IPS-20b (cell line): Measurements from ENCODE around the gene MVK.

Experiments used
- H3K27ac ChIP-seq: one replicate; pipeline ENCODE4 v1.5.1; 2013; ENCODE audit warnings: low read length
- H3K27me3 ChIP-seq: 2 replicates; pipeline ENCODE4 v1.6.1; 2013; ENCODE audit warnings: mild to moderate bottlenecking, low read length, inconsistent platforms; ENCODE audit not compliant: insufficient read depth
- H3K36me3 ChIP-seq: 2 replicates; pipeline ENCODE4 v1.6.1; 2013; ENCODE audit warnings: low read depth, mild to moderate bottlenecking, inconsistent platforms, low read length, moderate library complexity; ENCODE audit not compliant: insufficient read depth
- H3K4me1 ChIP-seq: 2 replicates; pipeline ENCODE4 v1.6.1; 2013; ENCODE audit warnings: mild to moderate bottlenecking, control low read depth, inconsistent platforms, low read length, moderate library complexity; ENCODE audit not compliant: insufficient read depth
- H3K4me3 ChIP-seq: 2 replicates; pipeline ENCODE4 v1.5.1; 2013; ENCODE audit warnings: mild to moderate bottlenecking, low read length, inconsistent platforms
- H3K9ac ChIP-seq: 2 replicates; pipeline ENCODE4 v1.6.1; 2013; ENCODE audit warnings: low read depth, mild to moderate bottlenecking, inconsistent platforms, low read length, moderate library complexity
- H3K9me3 ChIP-seq: 2 replicates; pipeline ENCODE4 v1.6.1; 2013; ENCODE audit warnings: mild to moderate bottlenecking, low read depth, low read length, inconsistent platforms; ENCODE audit not compliant: insufficient read depth

Gene MVK

DNA sequence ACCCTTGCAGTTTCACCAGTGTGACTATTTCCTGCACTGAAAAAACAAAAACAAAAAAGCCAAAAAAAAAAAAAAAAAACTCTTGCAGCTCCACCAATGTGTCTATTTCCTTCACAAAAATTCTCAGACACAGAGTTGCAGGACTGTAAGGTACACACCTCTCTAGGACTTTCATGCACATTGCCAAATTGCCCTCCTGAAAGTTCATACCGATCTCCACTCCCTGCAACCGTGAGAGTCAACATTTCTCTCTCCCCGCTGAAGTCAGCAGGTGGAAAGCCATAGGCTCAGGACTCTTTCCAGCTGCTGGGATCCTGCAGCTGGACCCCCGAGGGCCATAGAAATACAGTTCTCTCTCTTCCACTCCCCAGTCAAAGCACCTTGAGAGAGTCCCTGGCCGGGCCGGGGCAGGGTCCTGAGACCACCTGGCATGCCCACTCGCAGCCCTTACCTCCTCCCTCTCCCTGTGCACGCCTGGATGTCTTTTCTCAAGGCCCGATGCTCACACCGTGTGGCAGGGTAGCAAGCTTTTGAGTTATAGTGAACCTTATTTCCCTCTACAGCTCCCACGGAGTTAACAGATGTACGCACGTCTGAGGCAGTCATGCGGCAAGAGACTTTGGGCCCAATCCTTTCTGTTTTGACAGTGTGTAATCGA, 23.9 kb upstream of the MVK start:
- no peak overlapping the region for H3K4me3 ChIP-seq
- H3K4me1 ChIP-seq = no peaks in the 10 kb centered on the region
- H3K9ac ChIP-seq = no peak overlapping the region
- no peaks in the 10 kb centered on the region for H3K9me3 ChIP-seq
- no peaks in the 10 kb centered on the region for H3K36me3 ChIP-seq
- H3K27ac ChIP-seq = no peak overlapping the region
- H3K27me3 ChIP-seq = no peaks in the 10 kb centered on the region

DNA sequence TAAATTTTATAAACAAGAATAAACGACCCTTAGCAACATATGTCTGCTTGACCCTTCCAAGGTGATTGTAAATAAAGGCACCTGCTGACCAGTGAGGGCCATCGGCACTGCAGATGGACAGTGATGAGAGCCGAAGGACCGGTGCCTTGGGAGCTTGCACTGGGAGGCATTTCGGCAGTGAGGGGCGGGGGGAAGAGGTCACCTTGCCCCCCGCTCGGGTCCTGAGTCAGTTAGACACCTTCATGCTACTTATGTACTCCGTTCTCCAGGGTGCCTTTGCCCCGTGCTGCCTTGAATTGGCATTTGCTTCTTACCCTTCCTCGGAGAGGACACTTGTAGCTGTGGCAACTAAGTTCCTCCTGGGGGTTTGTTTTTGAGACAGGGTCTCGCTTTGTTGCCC, 23.3 kb upstream of the MVK start:
- H3K4me1 ChIP-seq = no peaks in the 10 kb centered on the region
- no peaks in the 10 kb centered on the region for H3K9me3 ChIP-seq
- H3K27me3 ChIP-seq = no peaks in the 10 kb centered on the region
- H3K9ac ChIP-seq = no peak overlapping the region
- no peak overlapping the region for H3K27ac ChIP-seq
- no peaks in the 10 kb centered on the region for H3K36me3 ChIP-seq
- no peak overlapping the region for H3K4me3 ChIP-seq

DNA sequence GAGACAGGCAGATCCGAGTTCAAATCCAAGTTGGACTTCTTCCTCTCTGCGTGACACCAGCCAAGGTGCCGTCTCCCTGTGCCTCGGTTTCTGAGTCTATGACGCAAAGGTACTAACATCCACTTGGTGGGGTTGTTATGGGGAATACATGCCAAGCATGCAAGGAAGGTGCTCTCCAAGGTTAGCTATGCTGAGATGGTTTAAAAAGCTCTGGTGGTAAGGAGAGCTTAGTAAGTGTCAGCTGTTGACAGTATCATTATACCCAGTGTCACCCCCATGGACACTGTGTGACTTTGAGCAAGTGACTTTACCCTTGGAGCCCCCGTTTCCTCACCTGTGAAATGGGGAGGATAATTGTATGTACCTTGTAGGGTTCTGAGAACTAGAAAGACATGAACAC, 22.5 kb upstream of the MVK start:
- no peak overlapping the region for H3K4me3 ChIP-seq
- no peak overlapping the region for H3K27ac ChIP-seq
- H3K27me3 ChIP-seq = no peaks in the 10 kb centered on the region
- H3K9ac ChIP-seq = no peak overlapping the region
- H3K4me1 ChIP-seq = no peaks in the 10 kb centered on the region
- no peaks in the 10 kb centered on the region for H3K36me3 ChIP-seq
- no peaks in the 10 kb centered on the region for H3K9me3 ChIP-seq

DNA sequence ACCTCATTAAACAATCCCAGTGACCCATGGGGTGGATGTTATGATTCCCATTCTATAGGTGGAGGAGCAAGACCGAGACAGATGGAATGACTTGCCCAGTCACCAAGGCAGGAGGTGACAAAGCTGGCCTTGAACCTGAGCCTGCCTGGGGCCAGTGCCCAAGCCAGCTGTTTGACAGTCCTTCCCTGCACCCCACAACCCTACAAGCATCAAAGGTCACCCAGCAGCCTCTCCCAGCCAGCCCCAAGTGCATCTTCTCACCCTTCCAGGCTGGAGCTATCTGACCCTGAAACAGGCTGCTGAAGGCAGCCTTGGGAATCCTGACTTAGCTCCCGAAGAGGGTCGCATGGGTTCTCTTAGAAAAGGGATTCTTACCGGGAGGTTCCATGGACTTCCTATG, 20.6 kb upstream of the MVK start:
- Histone ChIP-seq H3K36me3 (no peaks in the 10 kb centered on the region), H3K9ac (no peak overlapping the region), H3K27ac (no peak overlapping the region), H3K4me1 (no peaks in the 10 kb centered on the region), H3K4me3 (no peak overlapping the region), H3K27me3 (no peaks in the 10 kb centered on the region), H3K9me3 (no peaks in the 10 kb centered on the region)

DNA sequence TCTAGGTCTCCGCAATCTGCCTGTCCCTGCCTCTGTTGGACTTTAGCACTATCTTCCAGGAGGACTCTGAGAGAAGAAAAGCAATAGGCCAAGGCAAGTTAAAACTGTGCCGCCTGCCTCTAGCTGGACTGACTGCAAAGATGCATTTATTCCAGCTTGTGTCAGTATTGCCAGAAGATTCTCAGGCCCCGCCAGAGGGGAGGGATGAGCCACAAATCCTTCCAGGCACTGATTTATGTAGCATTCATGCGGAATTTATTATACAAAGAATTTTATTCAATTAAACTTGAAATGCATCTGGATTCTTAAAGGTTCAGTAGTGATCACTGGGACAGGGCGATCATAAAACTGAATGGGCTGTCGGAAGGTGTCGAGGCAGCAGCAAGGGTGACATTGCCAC, 20.1 kb upstream of the MVK start:
- Histone ChIP-seq H3K27me3 (no peaks in the 10 kb centered on the region), H3K9ac (no peak overlapping the region)

DNA sequence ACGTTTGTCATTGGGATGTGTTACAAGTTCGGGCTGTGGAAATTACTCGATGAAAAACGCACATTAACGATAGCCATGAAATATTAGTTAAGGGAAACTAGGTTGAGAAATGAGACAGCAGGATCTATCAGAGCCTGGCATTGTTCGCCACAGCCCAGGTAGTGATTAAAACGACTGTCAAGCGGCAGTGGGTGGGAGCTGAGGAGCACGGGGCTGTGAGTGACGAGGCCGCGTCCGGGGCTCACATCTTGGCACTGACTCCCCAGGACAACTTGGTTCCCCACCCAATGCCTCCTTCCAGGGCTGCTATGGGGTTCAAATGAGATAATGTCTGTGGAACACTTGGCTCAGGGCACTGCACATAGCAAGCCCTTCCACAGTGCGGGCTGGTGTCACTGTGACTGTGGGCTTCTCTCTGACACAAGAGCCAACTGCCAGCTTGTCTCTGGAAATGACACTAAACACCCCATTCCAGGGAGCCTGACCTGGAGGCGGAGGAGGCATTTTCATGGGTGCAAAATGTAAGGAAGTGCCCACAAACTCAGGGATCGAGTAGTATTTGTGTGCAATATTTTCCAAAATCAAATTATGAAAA, 19.6 kb upstream of the MVK start:
- H3K27ac ChIP-seq = no peak overlapping the region
- no peaks in the 10 kb centered on the region for H3K9me3 ChIP-seq
- no peaks in the 10 kb centered on the region for H3K36me3 ChIP-seq
- H3K4me3 ChIP-seq = no peak overlapping the region
- H3K4me1 ChIP-seq = no peaks in the 10 kb centered on the region
- no peak overlapping the region for H3K9ac ChIP-seq
- H3K27me3 ChIP-seq = no peaks in the 10 kb centered on the region

More for the DNA sequence above, 20.1 kb upstream of the MVK start:
- no peaks in the 10 kb centered on the region for H3K36me3 ChIP-seq
- no peaks in the 10 kb centered on the region for H3K9me3 ChIP-seq
- no peak overlapping the region for H3K27ac ChIP-seq
- H3K4me3 ChIP-seq = no peak overlapping the region
- no peaks in the 10 kb centered on the region for H3K4me1 ChIP-seq

DNA sequence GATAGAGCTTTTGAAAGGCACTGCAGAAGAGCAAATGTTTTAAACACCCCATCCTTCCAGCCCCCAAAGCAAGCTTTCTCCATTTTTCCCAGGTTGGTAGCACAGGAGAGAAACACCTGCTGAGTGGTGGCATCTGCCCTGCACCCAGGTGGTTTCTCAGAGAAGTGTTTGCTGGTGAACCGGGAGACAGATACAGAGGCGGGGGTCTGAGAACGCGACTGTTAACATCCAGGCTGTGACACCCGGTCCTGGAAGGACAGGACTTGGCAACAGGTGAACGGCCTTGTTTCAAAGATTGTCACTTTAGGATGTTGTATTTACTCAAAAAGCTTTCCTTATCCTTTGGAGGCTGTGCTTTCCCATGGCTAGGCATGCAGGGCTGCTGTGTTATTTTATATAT, 18.8 kb upstream of the MVK start:
- Histone ChIP-seq H3K9ac (no peak overlapping the region), H3K36me3 (no peaks in the 10 kb centered on the region), H3K9me3 (no peaks in the 10 kb centered on the region), H3K27me3 (no peaks in the 10 kb centered on the region), H3K4me3 (no peak overlapping the region), H3K27ac (no peak overlapping the region), H3K4me1 (no peaks in the 10 kb centered on the region)

DNA sequence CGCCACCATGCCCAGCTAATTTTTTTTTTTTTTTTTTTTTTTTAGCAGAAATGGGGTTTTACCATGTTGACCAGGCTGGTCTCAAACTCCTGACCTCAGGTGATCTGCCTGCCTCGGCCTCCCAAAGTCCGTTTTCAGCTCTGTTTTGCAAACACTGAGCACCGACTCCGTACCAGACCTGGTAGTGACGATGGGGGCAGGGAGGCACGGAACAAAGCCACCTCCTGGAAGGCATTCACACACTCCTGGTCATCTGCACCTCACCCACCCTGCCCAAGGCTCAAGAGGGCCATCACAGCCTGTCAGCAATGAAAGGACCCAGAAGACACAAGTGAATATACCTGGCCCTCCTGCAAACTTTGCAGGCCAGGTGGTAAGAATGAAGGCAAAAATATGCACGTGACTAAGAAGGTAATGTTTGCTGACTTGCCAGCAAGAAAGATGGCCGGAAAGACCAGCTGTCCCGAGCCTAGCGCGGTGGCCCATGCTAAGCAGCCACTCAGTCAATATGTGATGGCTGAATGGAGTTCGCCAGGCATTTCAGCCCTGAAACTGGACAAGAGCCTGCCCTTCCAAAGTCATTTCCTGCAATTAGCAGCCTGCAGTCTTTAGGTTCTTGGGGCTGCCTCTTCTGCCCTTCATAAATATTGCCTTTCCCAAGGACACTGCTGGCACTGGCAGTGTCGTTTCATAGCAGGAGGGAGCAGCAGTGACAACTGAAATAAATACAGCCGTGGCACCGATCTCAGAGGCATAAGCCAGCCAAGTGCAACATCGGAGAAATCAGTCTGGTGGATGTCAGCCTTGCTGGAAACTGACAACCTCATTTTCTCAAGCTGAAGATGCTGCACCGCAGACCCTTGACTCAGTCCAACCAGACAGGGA, 17.9 kb upstream of the MVK start:
- no peak overlapping the region for H3K27ac ChIP-seq
- no peaks in the 10 kb centered on the region for H3K27me3 ChIP-seq
- no peaks in the 10 kb centered on the region for H3K4me1 ChIP-seq
- H3K4me3 ChIP-seq = no peak overlapping the region
- no peak overlapping the region for H3K9ac ChIP-seq
- H3K36me3 ChIP-seq = no peaks in the 10 kb centered on the region
- H3K9me3 ChIP-seq = no peaks in the 10 kb centered on the region

DNA sequence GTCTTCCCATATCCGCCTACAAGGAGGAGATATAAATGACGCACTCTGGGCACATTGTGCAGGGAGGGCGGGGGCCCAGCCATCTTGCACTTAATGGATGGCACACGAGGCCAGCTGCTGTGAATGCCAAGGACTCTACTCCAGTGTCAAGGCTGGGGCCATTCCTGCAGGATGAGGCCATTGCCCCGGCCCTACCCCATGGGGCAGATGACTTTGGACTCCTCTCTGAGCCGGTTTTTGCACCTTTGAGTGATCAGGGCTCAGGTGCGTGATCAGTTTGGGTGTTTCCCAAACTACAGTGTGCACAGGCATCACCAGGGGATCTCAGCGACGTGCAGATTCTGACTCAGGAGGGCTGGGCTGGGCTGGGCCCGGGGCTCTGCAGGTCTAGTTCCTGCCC, 16.4 kb upstream of the MVK start:
- Histone ChIP-seq H3K4me3 (no peak overlapping the region), H3K27ac (no peak overlapping the region), H3K27me3 (no peaks in the 10 kb centered on the region), H3K9ac (no peak overlapping the region), H3K4me1 (no peaks in the 10 kb centered on the region), H3K9me3 (no peaks in the 10 kb centered on the region), H3K36me3 (no peaks in the 10 kb centered on the region)

DNA sequence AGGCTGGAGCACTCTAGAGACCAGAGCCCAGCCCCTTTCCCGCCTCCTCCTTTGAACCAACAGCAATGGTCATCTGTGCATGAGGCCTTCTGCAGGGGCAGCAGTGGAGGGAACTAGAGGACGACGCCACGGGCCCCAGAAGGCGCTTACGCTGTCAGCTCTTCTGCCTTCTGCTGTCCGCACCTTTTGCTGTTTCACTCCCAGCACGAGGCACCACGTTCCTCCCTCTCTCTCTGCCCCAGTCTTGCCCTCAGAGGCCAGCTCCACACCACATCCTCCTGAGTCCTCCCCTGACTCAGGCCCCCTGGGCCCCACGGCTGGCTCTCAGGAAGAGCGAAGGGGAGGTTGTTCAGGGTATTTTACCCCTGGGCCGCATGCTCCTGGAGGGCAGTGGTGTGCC, 15.8 kb upstream of the MVK start:
- Histone ChIP-seq H3K4me3 (no peak overlapping the region), H3K9me3 (no peaks in the 10 kb centered on the region), H3K27me3 (no peaks in the 10 kb centered on the region), H3K36me3 (peaks cover 2% of the 10 kb centered on the region; the same call in 1 of the 2 replicates), H3K4me1 (no peaks in the 10 kb centered on the region), H3K27ac (no peak overlapping the region), H3K9ac (no peak overlapping the region)

DNA sequence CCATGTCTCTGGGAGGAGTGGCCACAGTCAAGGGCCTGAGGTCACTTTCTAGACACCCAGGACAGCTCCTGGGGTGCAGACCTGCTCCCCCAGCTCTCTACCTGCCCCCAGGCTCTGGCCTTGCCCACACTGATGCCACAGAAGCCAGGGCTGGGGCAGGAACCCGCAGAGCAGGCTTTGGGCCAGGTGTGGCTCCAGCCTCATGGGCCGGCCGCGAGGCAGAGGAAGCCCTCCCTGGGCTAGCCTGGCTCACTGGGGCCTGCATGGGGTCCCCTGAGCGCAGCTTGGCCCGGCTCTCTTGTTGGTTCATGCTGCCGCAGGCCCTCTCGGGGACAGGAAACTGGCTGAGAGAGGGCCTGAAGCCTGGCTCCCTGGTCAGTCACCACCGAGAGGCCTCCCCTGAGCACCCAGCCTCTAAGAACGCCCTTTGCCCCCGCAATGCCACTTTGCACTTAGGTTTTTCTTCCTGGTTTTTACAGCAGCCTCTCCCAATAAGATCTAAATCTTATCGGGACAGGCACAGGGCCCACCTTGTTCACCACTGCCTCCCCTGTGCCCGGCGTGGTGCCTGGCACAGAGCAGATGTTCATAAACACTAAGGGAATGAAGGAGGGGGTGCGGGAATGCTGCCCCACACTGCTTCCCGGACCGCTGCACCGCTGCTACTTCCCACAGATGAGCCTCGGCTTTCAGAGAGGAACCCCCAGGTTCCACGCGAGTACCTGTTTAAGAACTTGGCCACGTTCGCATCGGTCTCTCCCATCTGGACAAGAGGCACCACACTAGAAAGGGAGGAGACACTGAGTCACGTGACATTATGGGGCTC, 15.0 kb upstream of the MVK start:
- H3K27me3 ChIP-seq = no peaks in the 10 kb centered on the region
- peaks cover 9% of the 10 kb centered on the region; the same call in 1 of the 2 replicates for H3K36me3 ChIP-seq
- no peaks in the 10 kb centered on the region for H3K4me1 ChIP-seq
- H3K27ac ChIP-seq = no peak overlapping the region
- H3K9me3 ChIP-seq = no peaks in the 10 kb centered on the region
- no peak overlapping the region for H3K9ac ChIP-seq
- H3K4me3 ChIP-seq = no peak overlapping the region
